Activated T-cell treated with anti-CD3 and anti-CD28 coated beads for 48 hours (primary cell): ENCODE measurements around the gene SPEM3.

Experiments
- DNase-seq: peaks from one replicate; pipeline ENCODE4 v3.0.0-alpha.2; 2020; ENCODE audit warnings: low read depth

The SPEM3 gene

GRCh38 chr17:7428557-7428956 is at the start of gene SPEM3:
Gene SPEM3, plus strand, starts transcription at chr17:7428857. Its CDS starts 46 bp downstream, at chr17:7428903.
- no peak for DNase-seq

GRCh38 chr17:7379134-7379533 is 49.5 kb upstream of the SPEM3 start:
- no peak for DNase-seq

- DNase-seq: no peak
Observed at GRCh38 chr17:7380321-7380720, 48.3 kb upstream of the SPEM3 start.

DNA sequence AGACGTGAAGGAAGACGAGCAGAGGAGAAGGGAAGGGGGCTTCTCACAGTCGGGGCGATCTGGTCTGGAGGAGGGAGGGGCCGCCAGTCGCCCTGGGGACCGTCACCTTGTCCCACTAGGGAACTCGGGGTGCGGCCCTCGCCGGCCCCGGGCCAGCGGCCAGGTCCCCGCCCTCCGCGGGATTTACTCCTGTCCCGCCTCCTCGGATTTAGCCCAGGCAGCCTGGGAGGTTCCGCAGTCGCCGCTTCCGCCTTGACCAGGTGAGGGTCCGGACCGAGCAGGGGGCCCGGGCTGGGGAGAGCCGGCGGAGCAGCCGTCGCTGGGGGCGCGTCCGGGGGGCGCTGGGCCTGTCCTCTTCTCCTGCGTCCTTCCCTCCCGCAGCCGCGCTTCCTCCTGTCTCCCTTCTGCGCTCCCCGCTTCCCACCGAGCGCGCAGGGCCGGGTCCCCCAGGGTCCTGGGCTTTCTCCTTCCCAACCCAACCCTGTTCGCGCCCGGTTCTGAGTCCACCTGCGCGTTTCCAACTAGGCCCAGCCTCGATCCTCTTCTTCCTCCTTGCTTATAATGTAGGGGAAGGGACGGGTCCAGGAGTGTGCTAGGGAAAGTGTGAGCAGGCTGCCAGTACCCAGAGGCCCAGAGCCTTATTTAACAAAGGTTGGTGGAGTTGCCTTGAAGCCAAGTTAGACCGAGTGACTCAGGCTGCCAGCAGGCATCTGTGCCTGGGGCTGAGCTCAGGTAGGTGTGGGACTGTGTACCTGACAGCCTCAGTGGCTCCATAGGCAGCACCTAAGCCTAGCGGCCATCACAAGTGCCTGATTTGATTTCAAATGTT is 47.6 kb upstream of the SPEM3 start, which contains the start of gene TNK1:
Gene TNK1 (plus strand): TSS at position 235 of the 829 bp plus-strand sequence. CDS start 1,838 bp downstream, outside the sequence.
- no peak for DNase-seq

DNA sequence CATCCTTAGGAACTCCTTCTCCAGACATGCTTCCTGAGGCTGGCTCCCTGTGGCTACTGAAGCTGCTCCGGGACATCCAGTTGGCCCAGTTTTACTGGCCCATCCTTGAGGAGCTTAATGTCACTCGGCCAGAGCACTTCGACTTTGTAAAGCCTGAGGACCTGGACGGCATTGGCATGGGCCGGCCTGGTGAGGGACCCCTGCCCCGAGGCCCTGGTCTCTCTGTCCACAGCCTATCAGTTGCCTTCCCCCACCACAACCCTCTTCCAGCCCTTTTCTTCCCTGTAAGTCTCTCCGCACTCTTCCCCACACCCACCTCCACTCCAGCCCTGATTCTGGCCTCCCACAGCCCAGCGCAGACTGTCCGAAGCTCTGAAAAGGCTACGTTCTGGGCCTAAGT is 45.8 kb upstream of the SPEM3 start:
- no peak for DNase-seq

GRCh38 chr17:7383371-7383741 is 45.3 kb upstream of the SPEM3 start:
- no peak for DNase-seq

DNA sequence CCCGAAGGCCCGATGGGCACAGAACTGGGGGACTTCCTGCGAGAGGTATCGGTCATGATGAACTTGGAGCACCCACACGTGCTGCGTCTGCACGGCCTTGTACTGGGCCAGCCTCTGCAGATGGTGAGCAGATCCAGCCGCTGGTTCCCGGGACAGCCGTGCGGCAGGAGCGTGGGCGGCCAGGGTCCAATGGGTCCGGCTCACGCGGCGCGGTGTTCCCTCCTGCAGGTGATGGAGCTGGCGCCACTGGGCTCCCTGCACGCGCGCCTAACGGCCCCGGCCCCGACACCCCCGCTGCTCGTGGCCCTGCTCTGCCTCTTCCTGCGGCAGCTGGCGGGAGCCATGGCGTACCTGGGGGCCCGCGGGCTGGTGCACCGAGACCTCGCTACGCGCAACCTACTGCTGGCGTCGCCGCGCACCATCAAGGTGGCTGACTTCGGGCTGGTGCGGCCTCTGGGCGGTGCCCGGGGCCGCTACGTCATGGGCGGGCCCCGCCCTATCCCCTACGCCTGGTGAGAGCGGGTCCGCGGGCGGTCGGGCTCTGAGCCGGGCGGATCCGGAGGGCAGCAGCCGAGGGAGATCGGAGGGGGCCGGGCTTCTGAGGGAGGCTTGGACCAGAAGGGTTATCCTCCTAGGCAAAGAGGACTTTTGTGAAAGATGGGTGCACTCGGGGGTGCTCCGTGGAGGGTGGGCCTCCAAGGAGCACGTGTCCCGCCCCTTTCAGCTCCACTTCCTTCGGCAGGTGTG is 44.7 kb upstream of the SPEM3 start:
- DNase-seq: peak; percentile 79

GRCh38 chr17:7384489-7385081 is 44.1 kb upstream of the SPEM3 start:
- no peak for DNase-seq

DNA sequence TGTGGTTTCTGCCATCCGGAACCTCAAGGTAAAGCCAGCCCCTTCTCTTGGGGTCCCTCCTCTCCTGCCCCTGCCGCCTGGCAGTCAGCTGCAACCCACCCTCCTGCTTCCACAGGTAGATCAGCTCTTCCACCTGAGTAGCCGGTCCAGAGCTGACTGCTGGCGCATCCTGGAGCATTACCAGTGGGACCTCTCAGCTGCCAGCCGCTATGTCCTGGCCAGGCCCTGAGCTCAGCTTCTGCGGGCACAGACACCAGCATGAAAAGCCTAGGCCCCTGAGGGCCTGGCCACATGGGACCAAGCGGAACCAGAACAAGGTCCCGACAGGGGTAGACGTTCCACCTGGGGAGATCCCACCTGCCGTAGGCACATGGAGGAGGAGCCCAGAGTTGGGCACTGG is 39.8 kb upstream of the SPEM3 start:
- no peak for DNase-seq

- no peak for DNase-seq
Observed at GRCh38 chr17:7389924-7390910, 38.4 kb upstream of the SPEM3 start.

GRCh38 chr17:7391307-7391706 is 37.4 kb upstream of the SPEM3 start:
- no peak for DNase-seq

DNA sequence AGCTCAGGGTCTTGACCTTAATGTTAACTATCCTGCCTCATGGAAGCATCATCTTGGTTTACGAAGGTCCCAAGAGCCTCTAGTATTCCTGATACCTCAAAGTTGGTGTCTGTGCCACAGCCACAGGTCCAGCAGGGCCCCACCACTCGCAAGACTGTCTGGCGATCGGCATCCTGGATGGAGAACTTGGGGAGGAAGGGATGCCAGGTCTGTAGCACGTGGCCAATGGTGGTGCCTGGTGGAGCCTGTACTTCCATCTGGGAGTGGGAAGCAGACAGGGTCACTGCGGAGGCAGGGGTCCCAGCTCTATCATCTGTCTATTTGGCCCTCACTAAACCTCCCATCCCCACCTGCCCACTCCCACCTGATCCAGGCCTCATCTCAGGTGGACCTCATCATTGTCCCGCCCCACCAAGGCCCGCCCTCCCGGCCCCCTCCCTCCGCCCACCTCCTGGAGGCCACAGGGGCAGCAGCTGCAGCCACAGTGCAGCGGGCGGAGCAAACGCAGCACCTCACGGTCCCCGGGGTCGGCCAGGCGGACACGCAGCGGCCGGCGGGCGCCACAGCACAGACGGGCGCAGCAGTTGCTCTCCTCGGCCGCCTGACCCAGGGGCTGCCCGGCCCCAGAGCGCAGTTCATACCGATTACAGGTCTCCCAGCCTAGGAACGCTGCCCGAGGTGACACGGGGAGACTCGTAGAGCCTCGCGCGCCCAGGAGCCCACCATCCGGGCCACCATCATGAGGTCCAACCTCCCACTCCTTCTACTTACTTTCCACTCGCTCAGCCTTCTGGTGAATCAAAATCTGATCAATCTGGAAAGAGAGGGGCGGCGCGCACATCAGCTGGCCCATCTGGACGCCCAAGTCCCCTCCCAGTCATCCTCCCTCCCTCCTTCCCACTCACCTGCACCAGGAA is 35.7 kb upstream of the SPEM3 start:
- no peak for DNase-seq

- peak; percentile 37 for DNase-seq
Observed at GRCh38 chr17:7393613-7394451, 34.8 kb upstream of the SPEM3 start.

GRCh38 chr17:7394452-7395191 is 34.0 kb upstream of the SPEM3 start, which contains the start of gene PLSCR3:
Gene PLSCR3, minus strand, starts transcription at chr17:7394525. Its CDS starts 415 bp downstream, at chr17:7394110.
- peak; percentile 88 for DNase-seq

DNA sequence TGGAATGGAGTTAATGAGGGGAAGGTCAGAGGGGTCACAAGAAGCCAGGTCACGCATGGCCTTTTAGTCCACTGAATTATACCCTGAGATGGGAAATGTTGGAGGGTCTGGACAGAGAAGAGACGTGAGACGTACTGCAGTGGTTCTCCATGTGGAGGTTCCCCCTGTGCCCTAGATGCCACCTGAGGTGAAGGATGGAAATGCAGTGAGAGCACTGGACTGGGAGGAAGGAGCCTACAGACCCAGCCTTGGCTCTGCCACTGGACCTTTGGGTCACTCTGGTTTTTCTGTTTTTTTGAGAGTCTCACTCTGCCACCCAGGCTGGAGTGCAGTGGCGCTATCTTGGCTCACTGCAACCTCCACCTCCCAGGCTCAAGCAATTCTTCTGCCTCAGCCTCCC is 32.5 kb upstream of the SPEM3 start:
- no peak for DNase-seq

GRCh38 chr17:7398612-7399011 is 30.0 kb upstream of the SPEM3 start:
- no peak for DNase-seq

- DNase-seq: no peak
Observed at GRCh38 chr17:7403043-7403726, 25.5 kb upstream of the SPEM3 start.

- DNase-seq: no peak
Observed at GRCh38 chr17:7403727-7403976, 25.0 kb upstream of the SPEM3 start.
